Right kidney (tissue), 9 donors: ENCODE measurements around the gene ACAD9.
"Not testable (repeated sequence)": the region's sequence is repeated elsewhere in the genome, so short reads cannot be mapped to it uniquely, and the experiment has no call there.

Source experiments
- DNase-seq: peaks from one replicate; pipeline ENCODE4 v3.0.0-alpha.2; 2016
- long read RNA-seq, 8 donors: transcript quantifications; one replicate each; lab custom pipeline, GENCODE V29; 2026

ACAD9 gene
- long read RNA-seq, donor 1, transcript ACAD9-201 (18 exons, 2,454 nt), result major isoform, 10 of 13 reads
- long read RNA-seq, donor 1, partial matches to known transcripts, result 0 of 13 reads
- long read RNA-seq, donor 1, other reads (novel, unspliced or antisense), result 0 of 13 reads
- long read RNA-seq, donor 2, transcript ACAD9-201 (18 exons, 2,454 nt), result major isoform, 10 of 11 reads
- long read RNA-seq, donor 2, partial matches to known transcripts, result 0 of 11 reads
- long read RNA-seq, donor 2, other reads (novel, unspliced or antisense), result 0 of 11 reads
- long read RNA-seq, donor 3, transcript ACAD9-201 (18 exons, 2,454 nt), result major isoform, 5 of 6 reads
- long read RNA-seq, donor 3, partial matches to known transcripts, result 0 of 6 reads
- long read RNA-seq, donor 3, other reads (novel, unspliced or antisense), result 0 of 6 reads
- long read RNA-seq, donor 4, transcript ACAD9-201 (18 exons, 2,454 nt), result major isoform, 12 of 12 reads
- long read RNA-seq, donor 4, partial matches to known transcripts, result 0 of 12 reads
- long read RNA-seq, donor 4, other reads (novel, unspliced or antisense), result 0 of 12 reads
- long read RNA-seq, donor 5, transcript ACAD9-201 (18 exons, 2,454 nt), result major isoform, 5 of 7 reads
- long read RNA-seq, donor 5, partial matches to known transcripts, result 0 of 7 reads
- long read RNA-seq, donor 5, other reads (novel, unspliced or antisense), result 0 of 7 reads
- long read RNA-seq, donor 6, transcript ACAD9-201 (18 exons, 2,454 nt), result major isoform, 6 of 6 reads
- long read RNA-seq, donor 6, partial matches to known transcripts, result 0 of 6 reads
- long read RNA-seq, donor 6, other reads (novel, unspliced or antisense), result 0 of 6 reads
- long read RNA-seq, donor 7, transcript ACAD9-201 (18 exons, 2,454 nt), result major isoform, 8 of 16 reads
- long read RNA-seq, donor 7, partial matches to known transcripts, result 7 of 16 reads
- long read RNA-seq, donor 7, other reads (novel, unspliced or antisense), result 0 of 16 reads
- long read RNA-seq, donor 8, transcript ACAD9-201 (18 exons, 2,454 nt), result major isoform, 6 of 6 reads
- long read RNA-seq, donor 8, partial matches to known transcripts, result 0 of 6 reads
- long read RNA-seq, donor 8, other reads (novel, unspliced or antisense), result 0 of 6 reads

DNA sequence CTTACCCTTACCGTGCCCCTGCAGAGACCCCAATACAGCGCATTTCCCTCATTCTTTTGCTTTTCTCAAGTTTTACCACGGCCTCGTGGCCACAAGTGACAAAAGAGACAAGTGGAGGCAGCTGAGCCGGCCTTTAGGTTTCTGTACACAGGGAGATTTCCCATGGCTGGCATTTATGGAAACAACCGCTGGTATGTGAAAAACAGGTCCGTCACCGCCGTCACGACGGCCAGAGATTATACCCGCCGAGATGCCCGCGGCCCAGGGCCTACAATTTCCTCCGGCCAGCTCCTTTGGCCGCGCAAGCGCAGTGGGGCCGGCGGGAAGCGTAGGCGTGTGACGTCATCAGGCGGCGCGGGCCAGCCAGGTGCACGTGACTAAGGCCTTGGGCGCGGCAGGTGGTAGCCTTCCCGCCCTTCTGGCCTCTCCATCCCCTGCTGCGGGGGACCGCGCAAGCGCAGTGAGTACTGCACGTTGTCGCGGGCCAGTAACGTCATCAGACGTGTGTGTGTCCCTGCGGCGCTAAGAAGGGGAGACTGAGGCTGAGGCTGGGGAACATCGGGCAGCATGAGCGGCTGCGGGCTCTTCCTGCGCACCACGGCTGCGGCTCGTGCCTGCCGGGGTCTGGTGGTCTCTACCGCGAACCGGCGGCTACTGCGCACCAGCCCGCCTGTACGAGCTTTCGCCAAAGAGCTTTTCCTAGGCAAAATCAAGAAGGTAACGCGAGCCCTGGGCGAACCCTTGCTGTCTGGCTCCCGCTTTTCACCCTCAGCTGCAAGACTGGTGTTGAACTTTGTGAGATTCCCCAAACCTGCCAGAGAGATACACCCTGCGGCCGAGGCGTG, at the start of gene ACAD9:
TSS of gene ACAD9 (plus strand) at position 496 of the 845 bp plus-strand sequence. CDS start at position 568, 72 bp downstream.
- peak; percentile 96 for DNase-seq

DNA sequence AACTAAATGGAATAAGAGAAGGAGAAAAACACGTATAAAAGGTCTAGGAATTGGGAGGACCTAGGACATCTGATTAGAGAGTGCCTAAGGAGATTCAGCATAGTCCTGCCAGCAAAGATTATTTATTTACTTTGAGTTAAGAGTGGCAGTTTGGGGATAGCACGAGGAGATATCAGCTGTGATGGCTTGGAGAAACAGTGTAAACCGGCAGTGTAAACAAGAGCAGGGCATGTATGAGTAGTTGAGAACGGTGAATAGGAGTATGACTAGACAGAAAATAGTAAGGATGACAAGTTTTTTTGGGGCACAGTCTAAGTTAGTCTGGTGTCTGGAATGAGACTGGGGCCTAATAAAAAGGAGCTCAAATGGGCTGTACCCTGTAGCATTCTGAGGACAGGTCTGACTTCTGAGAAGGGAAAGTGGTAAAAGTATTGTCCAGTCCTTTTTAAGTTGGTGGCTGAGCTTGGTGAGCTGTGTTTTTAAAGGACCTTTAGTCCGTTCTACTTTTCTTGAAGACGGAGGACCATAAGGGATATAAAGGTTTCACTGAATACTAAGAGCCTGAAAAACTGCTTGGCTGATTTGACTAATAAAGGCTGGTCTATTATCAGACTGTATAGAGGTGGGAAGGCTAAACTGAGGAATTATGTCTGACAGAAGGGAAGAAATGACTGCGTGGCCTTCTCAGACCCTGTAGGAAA, 49.3 kb upstream of the ACAD9 start:
- DNase-seq, result not testable (repeated sequence)

DNA sequence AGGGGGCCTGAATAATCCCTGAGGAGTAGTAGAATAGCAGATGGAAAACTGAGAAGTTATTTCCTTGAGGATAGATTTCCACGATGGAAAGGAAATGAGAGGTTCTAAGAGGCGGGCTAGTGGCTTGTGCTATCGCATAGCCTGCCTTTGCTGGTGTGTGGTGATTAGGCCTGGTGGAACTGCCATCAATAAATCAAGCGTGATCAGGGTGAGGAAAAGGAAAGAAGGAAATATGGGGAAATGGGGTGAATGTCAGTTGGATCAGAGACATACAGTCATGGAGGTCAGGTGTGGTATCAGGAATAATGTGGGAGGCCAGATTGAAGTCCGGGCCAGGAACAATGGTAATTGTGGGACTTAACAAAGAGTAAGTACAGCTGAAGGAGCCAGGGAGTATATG, 48.7 kb upstream of the ACAD9 start:
- DNase-seq, result not testable (repeated sequence)

DNA sequence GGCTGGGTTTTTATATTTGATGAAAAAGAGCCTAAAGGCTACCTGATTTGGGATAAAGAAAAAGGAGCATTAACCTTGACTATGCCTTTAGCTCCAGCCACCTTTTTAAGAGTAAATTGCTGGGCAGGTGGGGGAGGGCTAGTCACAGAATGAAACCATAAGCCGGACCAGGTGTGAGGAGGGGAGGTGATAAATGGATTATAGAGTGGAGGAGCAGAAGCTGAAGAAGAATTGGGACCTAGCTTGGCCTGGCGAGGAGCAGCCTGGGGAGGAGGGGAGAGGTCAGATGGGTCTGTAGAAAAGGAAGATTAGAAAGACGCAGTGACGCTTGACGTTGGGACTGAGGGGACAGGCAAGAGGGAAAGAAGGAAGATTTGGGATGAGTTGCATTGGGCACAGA, 46.4 kb upstream of the ACAD9 start:
- not testable (repeated sequence) for DNase-seq

DNA sequence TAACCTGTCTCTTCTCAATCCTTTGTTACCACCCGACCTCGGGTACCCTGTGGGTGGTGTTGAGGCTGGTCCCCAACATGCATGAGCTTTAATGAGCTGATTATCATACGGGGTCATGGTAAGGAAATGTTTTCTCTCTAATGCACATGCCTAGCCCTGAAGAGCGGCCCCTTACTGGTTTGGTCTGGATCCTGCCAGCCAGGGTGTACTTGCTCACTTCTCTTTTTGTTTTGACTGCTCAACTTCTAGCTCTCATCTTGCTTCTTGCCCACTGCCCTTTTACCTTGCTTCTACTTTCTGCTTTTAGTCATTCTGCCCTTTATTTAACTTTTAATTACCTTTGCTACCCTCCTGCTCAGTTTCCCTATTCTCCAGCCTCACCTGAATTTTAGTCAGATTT, 44.3 kb upstream of the ACAD9 start:
- DNase-seq, result no peak

DNA sequence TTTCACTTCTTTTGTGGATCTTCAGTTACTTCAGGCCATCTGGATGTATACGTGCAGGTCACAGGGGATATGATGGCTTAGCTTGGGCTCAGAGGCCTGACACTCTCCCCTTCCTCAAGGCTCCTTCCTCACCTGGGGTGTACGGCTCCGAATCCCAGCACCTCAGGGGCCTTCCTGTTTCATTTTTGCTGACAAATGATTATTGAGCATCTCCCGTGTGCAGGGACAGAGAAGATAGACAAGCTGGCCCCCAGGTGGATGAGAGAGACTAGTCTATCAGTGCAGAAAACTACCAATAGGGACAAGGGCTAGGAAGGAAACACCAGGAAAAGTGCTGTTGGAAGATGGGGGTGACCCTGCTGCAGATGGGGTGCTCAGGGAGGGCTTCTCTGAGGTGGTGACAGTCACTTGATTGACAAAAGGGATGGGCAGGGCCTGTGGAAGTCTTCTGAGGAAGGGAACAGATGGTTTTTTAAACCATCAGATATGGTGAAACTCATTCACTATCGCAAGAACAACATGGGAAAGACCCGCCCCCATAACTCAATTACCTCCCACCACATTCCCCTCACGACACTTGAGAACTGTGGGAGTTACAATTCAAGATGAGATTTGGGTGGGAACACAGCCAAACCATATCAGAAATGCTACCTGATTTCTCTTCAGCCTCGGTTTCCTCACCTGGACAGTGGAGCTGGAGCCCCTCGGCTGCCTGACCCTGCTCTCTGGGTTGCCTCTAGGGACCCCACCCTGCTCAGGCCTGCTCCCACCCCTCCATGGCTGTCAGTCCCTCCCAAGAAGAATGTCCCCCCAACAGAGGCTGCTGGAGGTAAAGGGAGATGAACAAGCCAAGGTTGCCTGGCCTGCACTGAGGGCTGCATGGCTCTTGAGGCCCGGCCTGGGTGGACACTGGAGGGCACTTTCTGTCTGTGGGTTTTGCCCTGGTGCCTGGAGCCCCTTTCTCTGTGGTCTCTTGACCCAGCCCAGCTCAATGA, 37.2 kb upstream of the ACAD9 start:
- DNase-seq, result no peak

DNA sequence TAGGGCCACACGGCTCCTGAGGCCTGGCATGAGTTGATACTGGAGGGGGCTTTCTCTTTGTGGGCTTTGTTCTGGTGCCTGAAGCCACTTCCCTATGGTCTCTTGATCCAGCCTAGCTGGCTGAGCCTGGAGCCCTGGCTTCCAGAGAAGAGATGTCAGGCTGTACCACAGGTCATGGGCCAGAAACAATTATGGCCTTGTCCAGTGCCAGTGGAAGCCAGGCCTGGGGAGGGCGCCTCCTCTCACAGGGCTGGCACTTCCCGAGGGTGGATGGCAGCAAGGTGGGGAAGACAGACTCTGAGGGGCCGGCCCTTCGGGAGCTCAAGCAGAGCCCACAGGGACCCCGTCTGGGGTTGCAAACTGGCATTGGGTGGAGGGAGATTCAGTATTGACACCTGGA, 34.9 kb upstream of the ACAD9 start:
- DNase-seq, result no peak

DNA sequence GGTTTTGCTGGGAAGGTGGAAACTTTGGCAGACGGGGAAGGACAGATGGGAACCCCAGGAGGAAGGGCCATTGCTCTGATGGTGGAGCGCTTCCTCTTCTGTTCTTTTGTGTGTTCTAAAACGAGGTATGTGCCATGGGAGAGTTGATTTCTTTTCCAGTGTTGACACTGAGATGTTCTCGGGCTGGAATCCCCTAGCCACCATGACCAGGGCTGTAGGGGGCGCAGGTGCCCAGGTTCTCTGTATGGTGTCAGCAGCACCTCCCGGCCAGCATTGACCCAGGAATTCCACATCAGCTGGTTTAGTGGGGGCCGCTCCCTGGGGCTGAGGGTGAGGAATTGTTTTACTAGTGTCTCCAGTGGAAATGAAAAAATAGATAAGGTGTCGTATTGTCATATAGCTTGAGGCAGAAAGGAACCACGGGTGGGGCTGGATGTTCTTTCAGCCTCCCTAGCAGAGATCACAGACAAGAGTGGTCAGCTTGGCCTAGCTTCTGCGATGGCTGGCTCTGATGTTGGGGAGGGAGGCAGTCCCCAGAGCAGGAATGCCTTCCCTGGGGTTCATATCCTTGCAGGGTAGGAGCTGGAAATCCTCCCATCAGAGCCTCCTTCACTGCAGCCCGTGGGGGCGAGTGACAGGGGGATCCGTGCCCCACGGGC, 34.2 kb upstream of the ACAD9 start:
- no peak for DNase-seq

DNA sequence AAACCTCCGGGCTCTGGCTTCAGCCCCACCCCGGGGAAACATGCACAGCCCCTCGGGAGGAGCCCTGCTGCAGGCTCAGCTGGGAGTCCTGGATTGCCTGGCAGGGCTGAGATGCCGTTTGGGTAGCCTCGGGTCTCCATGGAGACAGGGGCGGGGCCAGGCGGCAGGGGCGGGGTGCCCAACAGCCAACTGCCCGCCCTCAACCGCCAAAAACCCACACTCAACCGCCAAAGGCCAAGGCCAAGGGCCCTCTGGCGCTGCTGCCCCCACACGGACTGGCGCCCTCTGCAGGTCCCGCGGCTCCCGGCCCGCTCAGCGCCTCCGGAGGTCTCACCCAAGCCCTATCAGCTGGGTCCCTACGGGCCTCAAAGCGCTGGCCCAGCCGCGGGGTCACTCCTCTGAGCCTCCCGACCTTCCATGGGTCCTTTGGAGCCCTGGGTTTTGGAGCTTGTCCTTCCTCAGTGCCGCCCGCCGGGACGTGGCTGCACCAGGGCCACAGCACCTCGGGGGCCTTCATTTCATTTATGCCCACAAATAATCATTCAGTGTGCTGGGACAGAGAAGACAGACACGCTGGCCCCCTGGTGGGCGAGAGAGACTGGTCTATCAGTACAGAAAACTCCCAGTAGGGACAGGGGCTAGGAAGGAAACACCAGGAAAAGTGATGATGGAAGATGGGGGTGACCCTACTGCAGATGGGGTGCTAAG, 33.5 kb upstream of the ACAD9 start:
- peak; percentile 89 for DNase-seq

DNA sequence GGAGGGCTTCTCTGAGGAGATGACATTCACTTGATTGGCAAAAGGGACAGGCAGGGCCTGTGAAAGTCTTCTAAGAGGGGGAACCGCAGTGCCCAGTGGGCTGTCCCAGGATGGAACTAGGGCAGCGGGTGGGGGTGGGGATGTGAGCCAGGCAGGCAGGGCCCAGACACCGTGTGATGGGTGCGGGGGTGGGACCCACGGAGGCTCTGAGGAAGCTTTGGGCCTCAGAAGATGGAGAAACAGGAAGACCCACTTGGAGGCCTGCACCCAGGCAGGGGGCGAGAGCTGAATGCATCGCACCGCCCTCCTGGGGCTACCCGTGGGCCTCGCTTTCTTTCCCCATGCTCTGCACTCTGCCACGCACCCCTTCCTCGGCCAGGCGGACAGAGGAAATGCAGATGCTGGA, 32.9 kb upstream of the ACAD9 start:
- DNase-seq, result no peak

DNA sequence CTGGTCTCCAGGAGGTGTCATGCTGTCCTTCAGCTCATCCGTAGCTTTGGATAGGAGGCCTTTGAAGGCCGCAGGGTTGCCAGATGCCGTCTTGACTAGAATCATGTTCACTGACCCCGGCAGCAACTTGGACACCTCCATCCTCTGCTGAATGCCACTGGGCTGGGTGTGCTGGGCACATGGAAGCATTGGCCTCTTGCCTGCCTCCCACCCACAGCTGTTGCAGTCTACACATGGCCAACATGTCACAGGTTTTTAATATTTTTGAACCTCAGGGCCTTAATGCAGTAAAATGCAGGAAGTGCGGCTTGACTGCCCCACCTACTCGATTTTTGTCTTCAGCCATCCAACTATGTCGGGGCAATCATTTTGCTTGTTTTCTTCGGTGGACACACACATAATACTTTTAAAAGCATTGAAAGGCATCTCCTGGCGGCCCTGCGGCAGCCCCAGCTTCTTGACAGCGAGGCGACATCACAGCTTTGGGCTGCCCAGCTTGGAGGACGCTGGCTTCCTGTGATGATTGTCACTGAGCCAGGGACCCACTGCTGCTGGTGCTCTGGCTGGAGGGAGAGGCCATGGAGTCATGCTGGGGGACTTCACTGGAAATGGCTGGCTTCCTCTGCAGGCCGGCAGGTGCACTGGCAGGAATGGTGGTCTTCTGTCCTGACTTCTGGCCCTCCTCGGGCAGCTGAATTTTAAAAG, 31.6 kb upstream of the ACAD9 start:
- DNase-seq, result no peak

DNA sequence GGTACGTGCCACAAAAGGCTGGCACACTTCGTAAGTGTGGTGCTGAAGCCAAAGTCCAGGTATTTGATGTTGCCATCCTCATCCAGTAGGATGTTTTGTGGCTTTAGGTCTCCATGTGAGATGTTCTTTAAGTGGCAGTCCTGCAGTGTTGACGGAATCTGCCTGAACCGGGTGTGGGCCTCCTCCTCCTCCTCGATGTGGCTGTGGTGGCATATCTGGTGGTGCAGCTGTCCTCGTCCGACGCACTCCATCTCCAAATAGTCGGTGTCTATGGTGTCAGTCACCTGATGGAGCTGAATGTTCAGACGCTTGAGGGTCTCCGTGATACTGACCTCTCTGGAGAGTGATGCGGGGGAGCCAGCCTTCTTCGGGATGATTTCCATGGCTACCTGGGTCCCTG, 30.5 kb upstream of the ACAD9 start:
- no peak for DNase-seq

DNA sequence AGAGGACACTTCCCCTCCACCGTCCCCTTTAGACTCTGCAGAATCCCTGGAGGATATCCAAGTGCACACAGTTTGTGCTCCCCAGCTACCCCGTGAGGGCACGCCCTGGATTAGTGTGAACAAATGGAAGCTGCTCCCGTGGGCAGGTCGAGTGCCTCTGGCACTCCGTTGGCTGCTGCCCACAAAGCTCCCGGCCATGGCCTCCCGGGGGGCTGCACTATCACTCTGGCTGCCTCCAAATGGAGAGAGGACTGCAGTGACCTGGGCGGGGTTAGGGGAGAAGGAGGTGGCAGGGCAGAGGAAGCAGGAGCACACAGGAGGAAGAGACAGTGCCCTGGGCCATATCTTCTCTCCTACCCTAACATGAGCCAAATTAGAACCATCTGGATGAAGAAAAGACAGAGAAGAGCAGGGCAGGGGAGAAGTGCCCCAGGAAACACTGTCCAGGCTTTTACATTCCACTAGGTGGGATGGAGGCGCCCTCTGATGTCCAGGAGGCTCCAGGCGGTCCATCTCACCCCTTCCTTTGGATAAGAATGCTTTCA, 29.4 kb upstream of the ACAD9 start:
- DNase-seq, result no peak

DNA sequence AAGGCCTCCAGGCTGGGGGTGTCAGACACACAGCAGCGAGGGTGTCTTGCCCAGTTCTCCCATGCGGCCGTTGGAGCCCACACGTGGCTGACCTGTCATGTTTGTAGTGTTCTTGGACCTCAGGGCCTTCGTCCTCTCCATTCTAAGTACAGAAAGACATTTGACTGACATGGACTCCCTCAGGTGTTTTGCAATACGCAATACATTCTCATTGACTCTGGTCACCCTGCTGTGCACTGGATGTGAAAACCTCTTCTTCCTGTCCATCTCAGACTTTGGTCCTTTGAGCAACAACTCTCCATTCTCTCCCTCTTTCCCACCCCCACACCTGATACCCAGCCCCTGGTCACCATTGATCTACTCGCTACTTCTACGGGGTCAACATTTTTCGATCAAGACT, 28.9 kb upstream of the ACAD9 start:
- no peak for DNase-seq

DNA sequence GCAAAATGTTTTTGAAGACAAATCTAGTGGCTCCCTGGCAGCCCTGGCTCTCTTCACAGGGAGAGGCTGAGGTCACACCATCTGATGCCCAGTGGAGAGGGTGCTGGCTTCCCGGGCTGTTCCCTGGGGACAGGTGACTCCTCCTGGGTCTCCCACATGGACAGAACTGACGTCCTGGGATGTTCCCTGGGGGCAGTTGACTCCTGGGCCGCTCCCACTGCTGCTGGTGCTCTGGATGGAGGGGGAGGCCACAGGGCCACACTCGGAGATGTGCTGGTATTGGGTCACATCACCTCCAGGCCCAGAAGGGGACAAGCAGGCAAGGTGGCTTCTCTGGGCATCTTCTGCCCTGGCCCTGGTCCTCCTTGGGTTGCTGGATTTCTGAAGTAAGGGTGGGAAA, 27.8 kb upstream of the ACAD9 start:
- DNase-seq, result no peak

DNA sequence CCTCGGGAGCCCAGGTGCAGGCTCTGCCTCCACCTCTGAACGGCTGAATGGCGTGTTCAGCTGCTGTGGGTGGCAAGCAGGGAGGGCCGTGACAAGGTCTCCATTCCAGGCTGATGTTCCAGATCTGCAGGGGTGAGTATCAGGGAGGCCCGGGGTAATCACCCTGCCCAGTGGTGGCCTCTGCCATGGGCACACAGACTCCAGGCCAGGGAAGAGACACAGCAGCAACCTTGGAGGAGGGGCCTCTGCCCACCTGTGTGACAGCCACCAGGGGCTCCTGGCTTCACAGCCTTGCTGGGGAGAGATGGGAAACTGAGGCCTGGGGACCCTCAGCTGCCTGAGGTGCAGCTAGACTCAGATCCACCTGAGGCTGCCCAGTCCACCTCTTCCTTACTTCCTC, 25.6 kb upstream of the ACAD9 start:
- no peak for DNase-seq

DNA sequence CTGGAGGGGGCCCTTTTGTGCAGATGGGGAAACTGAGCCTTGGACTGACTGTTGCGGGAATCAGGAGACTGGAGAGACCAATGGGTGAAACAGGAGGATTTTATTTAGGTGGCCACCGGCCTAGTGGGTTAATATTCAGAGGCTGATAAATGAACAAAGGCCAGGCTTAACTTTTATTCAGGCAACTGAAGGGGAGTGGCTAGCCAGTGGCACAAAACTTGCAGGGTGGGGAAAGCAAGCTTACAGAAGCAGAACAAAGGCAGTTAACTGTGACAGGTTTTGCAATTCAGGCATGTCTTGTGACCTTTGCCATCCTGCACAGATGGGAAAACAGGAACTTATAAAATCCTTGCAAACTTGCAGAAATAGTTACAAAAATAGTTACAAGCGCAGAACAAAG, 24.9 kb upstream of the ACAD9 start:
- no peak for DNase-seq

DNA sequence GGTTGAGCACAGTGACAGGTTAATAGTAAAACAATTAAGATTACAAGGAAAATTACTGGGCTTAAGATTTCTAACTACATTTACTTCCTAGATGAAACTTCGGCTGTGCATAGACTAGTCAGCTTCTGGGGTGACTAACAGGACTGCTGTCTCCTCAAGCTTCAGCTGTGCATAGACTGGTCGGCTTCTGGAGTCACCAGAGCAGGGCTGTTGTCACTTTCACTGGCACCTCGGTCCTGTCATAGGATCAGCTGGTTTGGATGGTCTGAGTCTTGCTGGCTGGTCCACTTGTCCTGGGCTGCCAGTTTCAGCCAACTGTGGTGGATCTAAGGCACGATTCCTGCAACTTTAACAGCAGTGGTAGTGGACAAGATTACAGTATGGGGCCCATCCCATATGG, 23.9 kb upstream of the ACAD9 start:
- no peak for DNase-seq
